GM12878 (cell line): ENCODE data around the gene HOXD10. TPM values are rescaled to one million over a fixed set of nuclear protein-coding genes. Genes with fewer than 3 reads are reported as not detected.

ENCODE experiments used
- ATAC-seq: fragments of 200-7000 bp; cut with Tn5 transposase; 3 replicates; pipeline ENCODE4 v1.9.1; 2020; ENCODE audit warnings: mild to moderate bottlenecking, moderate library complexity
- BruUV-seq: library from RNA; stranded (reverse); fragments of 400-500 nt; replicated peaks from 2 replicates; lab custom pipeline; 2021; lab: Mats Ljungman, UMichigan
- CTCF ChIA-PET: fragments of 300-600 bp; sonication (Branson Sonifier 250); formaldehyde crosslinking; extraction: SDS; loops from one replicate; lab custom pipeline; 2021; ENCODE audit warnings: inconsistent platforms; lab: Yijun Ruan, JAX
- POLR2A ChIA-PET: fragments of 350-600 bp; formaldehyde crosslinking; extraction: SDS; loops from one replicate; lab custom pipeline; 2021; ENCODE audit warnings: inconsistent platforms; lab: Charles Lee
- RAD21 ChIA-PET: fragments of 300-600 bp; sonication (Branson Sonifier 250); formaldehyde crosslinking; loops from one replicate; lab custom pipeline; 2023; ENCODE audit warnings: antibody characterized with exemption; ENCODE audit not compliant: unreplicated experiment; lab: Charles Lee
- SMC1A ChIA-PET: fragments of 300-600 bp; sonication (Branson Sonifier 250); formaldehyde crosslinking; loops from one replicate; lab custom pipeline; 2023; ENCODE audit not compliant: unreplicated experiment, uncharacterized antibody; lab: Charles Lee
- DNase-seq: peaks from one replicate; pipeline ENCODE4 v3.0.0-alpha.2; 2011; ENCODE audit warnings: low read depth, low spot score
- FAIRE-seq: peaks from 3 replicates; lab custom pipeline; 2011; peaks lifted over from hg19 to GRCh38; lab: Jason Lieb, UNC
- H2AFZ ChIP-seq: 2 replicates; pipeline ENCODE4 v1.6.0; 2011; ENCODE audit warnings: low read depth, low read length, control low read depth; ENCODE audit not compliant: control insufficient read depth
- H3K27ac ChIP-seq: 2 replicates; pipeline ENCODE4 v1.5.1; 2011; ENCODE audit warnings: control low read depth; ENCODE audit not compliant: control insufficient read depth, insufficient read depth
- H3K27me3 ChIP-seq, 2 experiments: replicated peaks in 1 of 2; 2 replicates each; pipeline versions ENCODE4 v1.6.0 to v1.6.1; 2011; ENCODE audit warnings: low read length in 1 of 2; ENCODE audit not compliant: control insufficient read depth in 2 of 2, insufficient read depth in 2 of 2
- H3K36me3 ChIP-seq, 2 experiments: 2 replicates each; pipeline ENCODE4 v1.5.1; 2011; ENCODE audit warnings: low read length in 1 of 2; ENCODE audit not compliant: control insufficient read depth in 2 of 2, insufficient read depth in 2 of 2
- H3K4me1 ChIP-seq: 2 replicates; pipeline ENCODE4 v1.6.1; 2011; ENCODE audit warnings: mild to moderate bottlenecking, low read length, moderate library complexity, mixed read lengths; ENCODE audit not compliant: control insufficient read depth, insufficient read depth
- H3K4me2 ChIP-seq: 2 replicates; pipeline ENCODE4 v1.6.0; 2011; ENCODE audit warnings: control low read depth; ENCODE audit not compliant: control insufficient read depth, insufficient read depth
- H3K4me3 ChIP-seq: fragments of 200-600 bp; sonication (generic); 2 replicates; pipeline ENCODE4 v1.5.1; 2016
- H3K79me2 ChIP-seq: 2 replicates; pipeline ENCODE4 v1.6.0; 2011; ENCODE audit warnings: low read length; ENCODE audit not compliant: control insufficient read depth, insufficient read depth
- H3K9ac ChIP-seq: 2 replicates; pipeline ENCODE4 v1.8.0; 2011; ENCODE audit warnings: low read length, control low read depth, mixed read lengths; ENCODE audit not compliant: control insufficient read depth, insufficient read depth
- H3K9me3 ChIP-seq: replicated peaks from 3 replicates; pipeline ENCODE4 v1.5.1; 2011; ENCODE audit warnings: mild to moderate bottlenecking, low read length; ENCODE audit not compliant: control insufficient read depth, insufficient read depth
- H4K20me1 ChIP-seq: 2 replicates; pipeline ENCODE4 v1.6.0; 2011; ENCODE audit not compliant: control insufficient read depth, insufficient read depth
- EED ChIP-seq: sonication (generic); IDR thresholded peaks from 2 replicates; pipeline ENCODE4 v1.6.1; 2016; ENCODE audit warnings: antibody characterized with exemption, low read depth
- KLF5 ChIP-seq: fragments of 450-650 bp; IDR thresholded peaks from 2 replicates; pipeline ENCODE4 v1.6.1; 2014; ENCODE audit warnings: mild to moderate bottlenecking; ENCODE audit not compliant: partially characterized antibody
- LARP7 ChIP-seq: fragments of 450-650 bp; IDR thresholded peaks from 2 replicates; pipeline ENCODE4 v1.6.1; 2017; ENCODE audit warnings: mild to moderate bottlenecking
- PKNOX1 ChIP-seq: fragments of 450-650 bp; IDR thresholded peaks from 2 replicates; pipeline ENCODE4 v1.6.1; 2016; ENCODE audit warnings: mild to moderate bottlenecking
- RB1 ChIP-seq: fragments of 450-650 bp; formaldehyde crosslinking; IDR thresholded peaks from 2 replicates; pipeline ENCODE4 v1.6.1; 2017; ENCODE audit warnings: mild to moderate bottlenecking, borderline replicate concordance
- RELB ChIP-seq: fragments of 450-650 bp; IDR thresholded peaks from 2 replicates; pipeline ENCODE4 v1.6.1; 2017; ENCODE audit warnings: low read depth, mild to moderate bottlenecking, moderate library complexity
- SPI1 ChIP-seq: IDR thresholded peaks from 2 replicates; pipeline ENCODE4 v1.6.1; 2011; ENCODE audit warnings: low read depth, mild to moderate bottlenecking, low read length, moderate library complexity, borderline replicate concordance; ENCODE audit not compliant: insufficient read depth
- USF2 ChIP-seq: IDR thresholded peaks from 2 replicates; pipeline ENCODE4 v1.6.1; 2011; ENCODE audit warnings: low read depth, low read length, improper control_type of control experiment, borderline replicate concordance
- YY1 ChIP-seq: IDR thresholded peaks from 2 replicates; pipeline ENCODE4 v1.6.1; 2011; ENCODE audit warnings: low read depth, mild to moderate bottlenecking, low read length
- ZBTB4 ChIP-seq: fragments of 450-650 bp; formaldehyde crosslinking; IDR thresholded peaks from 2 replicates; pipeline ENCODE4 v1.4.0; 2022; ENCODE audit warnings: mild to moderate bottlenecking, moderate library complexity
- ZNF217 ChIP-seq: fragments of 450-650 bp; IDR thresholded peaks from 2 replicates; pipeline ENCODE4 v1.6.1; 2017; ENCODE audit warnings: antibody characterized with exemption, mild to moderate bottlenecking
- ZZZ3 ChIP-seq: IDR thresholded peaks from 2 replicates; pipeline ENCODE4 v1.6.1; 2011; ENCODE audit warnings: low read depth; ENCODE audit not compliant: control insufficient read depth, insufficient read length
- WGBS: methylation state at CpG from one replicate; pipeline ENCODE4 v1.1.6; 2016; ENCODE audit warnings: low lambda C conversion rate; ENCODE audit not compliant: insufficient replicate concordance, insufficient coverage; ENCODE audit errors: missing lambda C conversion rate; 5-methylcytosine and 5-hydroxymethylcytosine counted together
- in situ Hi-C: fragments of 300-500 bp; cut with MboI; formaldehyde crosslinking; loops from 9 replicates; pipeline ENCODE4 v1.14.3; 2018; ENCODE audit warnings: mixed read lengths
- intact Hi-C: fragments of 100-400 bp; cut with micrococcal nuclease; formaldehyde crosslinking; loops from one replicate; pipeline ENCODE4 v1.14.2; 2022; ENCODE audit not compliant: unreplicated experiment
- polyA plus RNA-seq, 11 experiments: library from polyadenylated mRNA; depleted of rRNA in 4 of 11; unstranded in 6 of 11; stranded (reverse) in 5 of 11; fragments of >200 nt; fragmentation: Nextera tagmentation in 4 of 11; fragmentation: Illumina TruSeq in 1 of 11; extraction: Ambion mirVana in 4 of 11; extraction: Trizol in 1 of 11; gene quantifications; 1 replicate in 1 of 11; 2 replicates in 10 of 11; pipeline versions ENCODE4 v1.2.1 to v1.2.3, GENCODE V29; 2011 to 2016; ENCODE audit warnings: inconsistent platforms in 2 of 11, missing spikeins in 2 of 11, low read depth in 1 of 11
- total RNA-seq, 4 experiments: library from RNA; depleted of rRNA in 3 of 4; stranded (reverse); fragments of >200 nt in 3 of 4; fragmentation: Illumina TruSeq in 1 of 4; extraction: Trizol in 1 of 4; gene quantifications; 2 replicates each; pipeline versions ENCODE4 v1.2.1 to v1.2.3, GENCODE V29; 2013 to 2021

Gene HOXD10
- total and polyA plus RNA-seq, 10 of the 15 experiments (the other 5 are each of a cell fraction or from before 2014, with no cell fraction given): not detected

GRCh38 chr2:176123411-176124109 is 7.0 kb downstream of the HOXD10 start (continued):
- TF ChIP-seq KLF5: no peak
- TF ChIP-seq ZZZ3: no peak
- no peak for TF ChIP-seq RB1

- no peak overlapping the region for H3K4me2 ChIP-seq
- H3K27me3 ChIP-seq: peaks cover 11 to 33% of the 10 kb centered on the region in 2 experiments
- H3K79me2 ChIP-seq: no peaks in the 10 kb centered on the region
- no peak overlapping the region for H3K27ac ChIP-seq
- ChIA-PET CTCF (interaction anchor here (2.1 kb wide), 1 partner anchor 528 kb away, joined by 7 read pairs; no protein-coding TSS in a partner anchor), RAD21 (no interaction called here), SMC1A (interaction anchor here (3.1 kb wide), 1 partner anchor 527 kb away, joined by 37 read pairs; no protein-coding TSS in a partner anchor), POLR2A (no interaction called here)
- H4K20me1 ChIP-seq: no peaks in the 10 kb centered on the region
- H2AFZ ChIP-seq: no peak overlapping the region
- in situ Hi-C loops: loop anchor here (10.0 kb wide), 1 partner anchor 700 kb away; no protein-coding TSS in a partner anchor
- ATAC-seq (no peak), DNase-seq (no peak), FAIRE-seq (no peak)
- no peaks in the 10 kb centered on the region for H3K36me3 ChIP-seq
- no TSS peak for BruUV-seq
- no peak overlapping the region for H3K9ac ChIP-seq
- WGBS: 31% methylated on average over 33 of the region's 34 CpGs
- H3K4me1 ChIP-seq: no peaks in the 10 kb centered on the region
- H3K9me3 ChIP-seq: peaks cover 1% of the 10 kb centered on the region; the same call in 2 of the 3 replicates
- no peak overlapping the region for H3K4me3 ChIP-seq
- intact Hi-C loops: no loop called here
- no peak for TF ChIP-seq SPI1
- no peak for TF ChIP-seq PKNOX1
- no peak for TF ChIP-seq ZBTB4
- TF ChIP-seq USF2: no peak
- no peak for TF ChIP-seq RELB
- no peak for TF ChIP-seq EED
- no peak for TF ChIP-seq ZZZ3
- TF ChIP-seq ZNF217: no peak
- no peak for TF ChIP-seq YY1
- no peak for TF ChIP-seq LARP7
These were observed 7.8 kb downstream of the HOXD10 start for GRCh38 chr2:176124110-176124946.
